Anterior cingulate cortex (tissue), 58 donors: Measurements from ENCODE around the gene CPN1.

Experiments used
- DNase-seq, 58 donors: peaks; one replicate each; lab custom pipeline; 2025; lab: John Stamatoyannopoulos, UW

CPN1 gene

DNA sequence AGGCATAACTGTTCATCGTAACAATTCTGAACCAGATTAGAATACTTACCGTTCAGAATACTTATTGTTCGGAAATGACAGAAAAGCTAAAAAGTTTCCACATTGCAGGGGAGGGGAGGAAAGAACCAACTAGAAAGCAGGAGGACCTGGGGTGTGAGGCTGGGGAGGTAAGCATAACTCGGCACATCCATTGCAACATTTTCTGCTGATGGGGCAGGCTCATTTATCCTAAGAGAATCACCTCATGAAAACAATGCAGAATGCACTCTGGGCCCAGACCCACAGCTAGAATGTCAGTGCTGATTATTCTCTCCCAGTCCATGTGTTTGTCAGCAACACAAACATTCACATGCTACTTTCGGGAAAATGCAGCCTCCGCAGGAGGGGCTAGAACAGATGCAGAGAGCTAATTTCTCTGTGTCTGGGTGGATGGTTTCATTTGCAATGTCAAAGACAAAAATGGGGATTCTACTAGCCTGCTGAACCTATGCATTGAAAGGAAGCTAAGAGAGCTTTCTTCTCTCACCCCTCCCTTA, 81.5 kb downstream of the CPN1 start:
- DNase-seq, result no peak

DNA sequence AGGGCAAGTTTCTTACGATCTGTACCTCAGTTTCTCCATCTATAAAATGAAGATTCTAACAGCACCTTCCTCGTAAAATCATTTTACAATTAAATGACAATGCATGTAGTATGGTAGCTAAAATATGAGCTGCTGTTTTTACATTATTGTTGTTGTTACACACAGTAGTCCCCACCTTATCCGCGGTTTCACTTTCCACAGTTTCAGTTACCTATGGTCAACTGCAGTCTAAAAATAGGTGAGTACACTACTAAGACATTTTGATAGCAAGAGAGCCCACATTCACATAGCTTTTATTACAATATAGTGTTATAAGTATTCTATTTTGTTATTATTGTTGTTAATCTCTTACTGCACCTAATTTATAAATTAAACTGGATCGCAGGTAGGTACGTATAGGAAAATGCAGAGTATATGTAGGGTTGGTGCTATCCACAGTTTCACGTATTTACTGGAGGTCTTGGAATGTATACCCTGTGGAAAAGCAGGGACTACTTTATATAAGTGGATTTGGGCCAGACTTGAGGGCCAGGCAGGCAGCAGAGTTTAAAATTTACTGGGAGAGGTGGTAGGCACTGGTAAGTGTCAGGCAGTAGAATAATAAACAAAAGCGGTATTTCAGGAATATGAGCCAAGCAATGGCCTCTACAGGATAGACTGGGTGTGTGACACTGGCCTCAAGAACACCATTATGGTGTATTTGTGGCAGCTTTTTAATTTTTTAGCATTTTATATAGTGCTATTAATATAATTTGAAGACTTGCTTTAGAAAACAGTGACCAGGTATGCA, 82.2 kb downstream of the CPN1 start:
- no peak for DNase-seq

DNA sequence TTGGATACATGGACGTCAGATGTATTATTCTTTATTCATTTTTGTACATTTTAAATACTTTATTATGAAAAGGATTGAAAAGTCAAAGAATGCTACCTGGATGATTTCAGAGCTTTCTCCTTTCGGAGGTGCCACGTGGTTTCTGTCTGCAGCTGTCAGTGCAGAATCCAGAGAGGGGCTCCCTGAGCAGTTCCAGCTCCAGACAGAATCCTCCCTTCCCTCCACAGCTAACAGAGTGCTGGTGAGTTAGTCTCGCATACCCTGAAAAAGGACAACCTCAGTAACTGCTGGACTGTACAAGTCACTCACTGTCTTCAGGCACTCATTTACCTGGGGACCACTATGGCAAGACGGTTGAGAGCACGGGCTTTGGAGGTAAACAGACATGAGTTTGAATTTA, 82.8 kb downstream of the CPN1 start:
- no peak for DNase-seq

DNA sequence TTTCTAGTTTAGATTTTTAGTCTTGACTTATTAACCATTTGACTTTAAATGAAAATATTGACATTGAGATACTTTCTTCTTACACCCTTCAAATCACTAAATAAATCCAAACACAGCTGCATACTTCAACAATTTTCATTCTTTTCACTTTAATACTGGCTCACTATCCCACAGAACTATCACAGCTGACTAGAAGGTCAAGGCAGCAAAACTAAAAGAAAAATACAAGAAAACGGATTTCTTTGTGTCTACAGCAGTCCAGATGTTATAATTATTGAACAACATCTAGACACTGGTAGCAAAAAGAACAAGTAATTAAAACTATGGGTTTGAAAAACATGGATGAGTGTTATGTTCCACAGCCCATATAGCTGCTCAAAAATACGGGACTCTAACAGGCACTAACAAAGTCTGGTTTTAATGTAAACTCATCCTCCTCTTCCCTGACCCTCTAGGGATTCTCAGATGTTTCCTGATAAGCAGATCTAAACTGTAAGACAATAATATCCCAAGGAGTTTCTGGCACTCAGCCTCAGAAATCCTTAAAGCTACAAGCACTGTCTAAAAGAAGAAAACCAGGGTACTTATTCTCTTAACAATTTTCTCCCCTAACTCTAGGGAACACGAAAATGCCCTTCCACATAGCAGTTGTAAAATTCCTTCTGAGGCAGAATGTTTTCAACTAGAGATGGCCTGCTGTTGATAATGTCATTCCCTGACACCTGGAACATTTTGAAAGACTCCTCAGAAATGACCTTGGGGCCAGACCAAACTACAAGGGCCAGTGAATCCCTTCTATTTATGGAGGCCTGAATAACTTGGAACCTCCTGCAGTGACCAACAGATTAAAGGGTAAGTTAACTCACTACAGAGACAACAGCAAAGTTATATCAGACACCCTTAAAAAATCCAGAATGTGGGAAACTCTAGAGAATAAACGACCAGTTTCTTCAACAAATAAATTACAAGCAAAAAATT, 84.7 kb downstream of the CPN1 start:
- no peak for DNase-seq

DNA sequence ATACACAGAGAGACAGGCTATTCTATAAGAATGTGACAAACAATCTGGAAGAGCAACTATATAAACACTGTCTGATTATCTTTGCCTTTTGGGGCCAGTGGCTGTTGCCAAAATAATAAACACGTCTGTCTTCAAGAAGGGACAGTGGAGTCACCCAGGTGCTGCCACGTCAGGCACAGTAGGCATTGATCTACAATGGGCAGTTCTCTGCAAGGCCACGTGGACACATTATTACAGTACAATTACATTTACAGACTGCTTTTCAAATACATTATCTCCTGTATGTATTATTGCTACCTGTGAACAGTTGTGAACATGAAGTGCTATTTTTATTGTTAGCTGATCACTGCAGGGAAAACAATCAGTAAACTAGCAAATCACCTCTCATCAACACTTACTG, 86.0 kb downstream of the CPN1 start:
- DNase-seq, result no peak

DNA sequence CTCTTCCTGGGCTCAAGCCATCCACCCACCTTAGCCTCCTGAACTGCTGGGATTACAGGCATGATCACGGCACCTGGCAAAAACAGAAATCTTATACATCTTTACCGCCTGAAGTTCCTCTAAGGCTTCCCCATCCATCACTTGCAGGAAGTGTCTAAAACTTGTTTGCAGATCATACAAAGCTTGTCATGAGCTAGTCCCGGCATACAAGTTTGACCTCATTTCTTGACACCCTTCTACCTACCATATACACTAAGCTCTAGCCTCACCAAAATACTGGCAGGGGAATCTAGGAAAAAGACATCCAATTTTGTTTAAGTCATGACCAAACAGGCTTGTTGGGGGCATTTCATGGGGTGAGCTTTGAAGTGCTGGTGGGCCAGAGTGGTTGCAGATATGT, 86.4 kb downstream of the CPN1 start:
- no peak for DNase-seq

DNA sequence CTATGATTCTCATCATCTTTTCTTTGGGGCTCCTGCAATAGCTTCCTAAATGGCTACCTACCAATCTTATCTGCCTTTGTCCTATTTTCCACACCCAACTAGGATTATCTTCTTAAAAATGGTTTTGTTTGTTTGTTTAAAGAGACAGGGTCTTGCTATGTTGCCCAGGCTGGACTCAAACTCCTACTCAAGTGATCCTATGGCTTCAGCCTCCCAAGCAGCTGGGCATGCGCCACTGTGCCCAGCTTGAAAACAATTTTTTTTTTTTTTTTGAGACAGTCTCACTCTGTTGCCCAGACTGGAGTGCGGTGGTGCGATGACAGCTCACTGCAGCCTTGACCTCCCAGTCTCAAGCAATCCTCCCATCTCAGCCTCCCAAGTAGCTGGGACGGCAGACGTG, 86.9 kb downstream of the CPN1 start:
- no peak for DNase-seq

DNA sequence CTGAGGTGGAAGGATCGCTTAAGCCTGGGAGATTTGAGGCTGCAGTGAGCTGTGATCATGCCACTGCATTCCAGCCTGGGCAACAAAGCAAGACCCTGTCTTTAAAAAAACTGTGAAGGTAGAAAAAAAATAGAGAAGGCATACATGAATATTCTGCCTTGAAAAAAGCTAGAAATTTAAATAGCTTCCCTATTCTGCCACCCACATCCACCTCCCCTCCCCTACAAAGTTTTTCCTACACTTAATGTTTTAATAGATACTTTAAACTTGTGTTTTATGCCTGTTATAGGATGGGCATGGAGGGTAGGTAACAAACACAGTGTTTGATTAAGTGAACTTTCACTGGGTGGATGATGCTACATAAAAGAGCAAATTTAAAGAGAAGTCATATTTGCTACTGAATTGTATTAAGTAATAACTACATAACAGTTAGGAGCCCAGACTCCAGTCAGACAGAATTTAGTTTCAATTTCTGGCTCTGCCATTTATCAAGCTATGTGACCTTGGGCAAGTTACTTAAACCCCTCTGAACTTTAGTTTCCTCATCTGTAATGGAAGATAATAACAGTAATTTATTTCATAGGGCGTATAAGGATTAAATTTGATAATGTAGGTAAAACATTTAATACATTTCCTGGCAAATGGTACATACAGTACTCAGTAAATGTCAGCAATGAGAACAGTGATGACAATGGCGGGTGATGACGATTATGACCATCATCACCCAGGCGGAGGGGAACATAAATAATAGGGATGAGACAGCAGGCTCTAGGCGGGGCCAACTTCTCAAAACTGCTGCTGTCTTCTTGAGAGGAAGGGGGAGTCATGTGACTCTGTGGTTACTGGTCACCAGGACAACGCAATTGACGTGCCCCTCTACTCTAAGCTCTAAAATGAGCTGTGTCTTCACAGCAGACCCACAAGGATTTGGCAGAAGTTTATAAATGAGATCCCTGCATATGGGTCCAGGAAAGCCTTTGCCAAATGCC, 87.7 kb downstream of the CPN1 start:
- peak in 12 of 58 donors; percentile 1 to 37 (median 8) for DNase-seq
